GM12874 (cell line): Measurements from ENCODE around the gene ARHGEF17.

Experiments used
- TF ChIP-seq, protein P1 (sequence below): IDR thresholded peaks from 2 replicates; pipeline ENCODE4 v1.5.1; 2011; ENCODE audit warnings: low read depth, mild to moderate bottlenecking, control low read depth, low read length, moderate library complexity; ENCODE audit not compliant: insufficient read depth

ARHGEF17 gene

DNA sequence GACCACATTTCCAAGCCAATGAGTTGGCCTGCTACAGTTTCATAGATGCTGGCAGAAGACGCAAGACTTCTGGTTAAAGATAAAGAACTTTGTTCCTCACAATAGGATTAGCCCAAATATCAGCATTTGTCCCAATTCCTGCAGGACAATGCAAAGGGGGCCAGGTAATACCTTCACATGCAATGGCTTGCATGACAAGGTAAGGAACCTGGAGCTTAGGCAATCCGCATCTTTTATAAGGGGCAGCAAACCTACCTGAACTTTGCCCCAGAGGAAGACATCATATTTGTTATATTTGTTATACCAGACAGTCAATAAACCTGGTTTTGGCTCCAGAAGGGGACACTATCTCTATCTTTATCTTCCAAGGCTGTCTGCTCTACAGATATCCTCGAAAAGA, 30.6 kb upstream of the ARHGEF17 start:
- TF ChIP-seq, protein P1, sequence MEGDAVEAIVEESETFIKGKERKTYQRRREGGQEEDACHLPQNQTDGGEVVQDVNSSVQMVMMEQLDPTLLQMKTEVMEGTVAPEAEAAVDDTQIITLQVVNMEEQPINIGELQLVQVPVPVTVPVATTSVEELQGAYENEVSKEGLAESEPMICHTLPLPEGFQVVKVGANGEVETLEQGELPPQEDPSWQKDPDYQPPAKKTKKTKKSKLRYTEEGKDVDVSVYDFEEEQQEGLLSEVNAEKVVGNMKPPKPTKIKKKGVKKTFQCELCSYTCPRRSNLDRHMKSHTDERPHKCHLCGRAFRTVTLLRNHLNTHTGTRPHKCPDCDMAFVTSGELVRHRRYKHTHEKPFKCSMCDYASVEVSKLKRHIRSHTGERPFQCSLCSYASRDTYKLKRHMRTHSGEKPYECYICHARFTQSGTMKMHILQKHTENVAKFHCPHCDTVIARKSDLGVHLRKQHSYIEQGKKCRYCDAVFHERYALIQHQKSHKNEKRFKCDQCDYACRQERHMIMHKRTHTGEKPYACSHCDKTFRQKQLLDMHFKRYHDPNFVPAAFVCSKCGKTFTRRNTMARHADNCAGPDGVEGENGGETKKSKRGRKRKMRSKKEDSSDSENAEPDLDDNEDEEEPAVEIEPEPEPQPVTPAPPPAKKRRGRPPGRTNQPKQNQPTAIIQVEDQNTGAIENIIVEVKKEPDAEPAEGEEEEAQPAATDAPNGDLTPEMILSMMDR = no peak

DNA sequence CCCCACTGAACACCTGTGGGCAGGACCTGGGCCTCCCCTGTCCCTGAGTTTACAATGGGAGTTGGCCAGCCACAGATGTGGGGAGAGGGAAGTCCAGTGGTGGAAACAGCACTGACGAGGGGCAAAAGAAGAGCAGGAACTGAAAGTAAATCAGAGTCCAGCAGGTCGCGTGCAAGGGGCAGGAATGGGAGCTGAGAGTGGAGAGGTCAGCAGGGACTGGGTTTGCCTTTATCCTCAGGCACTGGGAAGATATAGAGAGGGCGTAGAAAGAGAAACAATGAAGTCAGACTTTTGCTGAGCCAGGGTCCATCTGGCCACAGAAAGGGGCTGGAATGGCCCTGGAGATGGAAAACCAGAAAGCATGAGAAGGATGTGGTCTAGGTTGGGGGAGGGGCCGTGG, 27.4 kb upstream of the ARHGEF17 start:
- TF ChIP-seq, protein P1 = no peak

DNA sequence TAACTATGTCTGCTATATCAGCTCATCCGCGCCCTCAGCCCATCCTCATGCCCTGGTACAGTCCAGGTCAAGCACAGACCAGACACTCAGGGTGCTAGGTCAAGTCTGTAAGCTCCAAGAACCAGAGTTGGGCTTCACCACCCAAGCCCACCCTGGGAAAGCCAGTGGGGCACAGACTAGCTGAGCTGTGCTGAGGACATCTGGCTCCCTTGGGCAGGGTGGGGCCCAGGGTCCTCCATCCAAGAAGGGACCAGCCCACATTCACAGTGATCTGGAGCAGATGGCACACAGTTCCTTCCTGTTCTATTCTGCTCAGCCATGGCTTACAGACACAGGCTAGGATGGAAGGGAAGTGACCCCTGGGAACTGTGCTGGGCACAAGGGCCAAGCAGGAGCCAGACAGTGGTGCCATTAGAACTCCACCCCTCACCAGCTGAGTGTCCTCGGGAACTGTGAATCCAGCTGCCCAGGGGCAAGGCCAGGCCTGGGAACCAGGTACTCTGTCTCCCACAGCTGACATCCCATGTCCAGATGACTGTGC, 26.8 kb upstream of the ARHGEF17 start:
- TF ChIP-seq, protein P1 = no peak

DNA sequence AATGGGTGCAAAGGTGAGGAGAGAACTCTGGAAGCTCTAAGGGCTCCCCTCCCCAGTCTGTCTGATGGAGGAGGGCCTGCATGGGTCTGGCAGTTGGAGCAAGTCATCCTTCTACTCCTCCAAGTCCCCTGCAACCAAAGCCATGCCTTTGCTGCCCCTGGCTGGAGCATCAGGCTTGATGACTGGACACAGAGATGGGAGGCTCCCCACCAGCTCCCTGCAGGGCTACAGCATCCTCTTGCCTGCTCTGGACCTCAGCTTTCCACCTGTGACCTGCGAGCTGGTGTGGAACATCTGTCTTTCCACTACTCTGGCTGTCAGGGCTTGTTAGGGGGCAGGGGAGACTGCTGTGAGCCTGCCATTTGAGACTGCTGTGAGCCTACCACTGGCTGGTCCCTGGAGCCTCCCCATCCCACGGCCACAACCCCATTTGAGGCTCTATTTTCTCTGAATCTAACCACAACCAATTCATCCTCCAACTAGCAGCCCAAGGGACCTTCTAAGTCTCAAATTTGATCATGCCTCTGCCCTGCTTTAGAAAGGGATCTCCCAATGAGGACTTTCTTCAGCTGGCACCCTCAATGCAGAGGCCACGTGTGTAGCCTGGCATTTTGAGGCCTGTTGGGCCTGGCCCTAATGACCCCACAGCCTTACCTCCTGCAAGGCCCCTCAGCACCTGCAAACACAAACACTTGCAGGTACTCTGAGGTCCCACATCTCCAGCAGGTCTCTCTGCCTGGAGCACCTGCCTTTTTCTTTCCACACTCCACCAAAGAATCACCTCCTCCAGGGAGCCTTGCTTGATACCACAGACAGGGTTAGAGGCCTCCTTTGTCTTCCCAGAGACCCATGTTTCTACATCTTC, 26.0 kb upstream of the ARHGEF17 start:
- TF ChIP-seq, protein P1 = no peak

DNA sequence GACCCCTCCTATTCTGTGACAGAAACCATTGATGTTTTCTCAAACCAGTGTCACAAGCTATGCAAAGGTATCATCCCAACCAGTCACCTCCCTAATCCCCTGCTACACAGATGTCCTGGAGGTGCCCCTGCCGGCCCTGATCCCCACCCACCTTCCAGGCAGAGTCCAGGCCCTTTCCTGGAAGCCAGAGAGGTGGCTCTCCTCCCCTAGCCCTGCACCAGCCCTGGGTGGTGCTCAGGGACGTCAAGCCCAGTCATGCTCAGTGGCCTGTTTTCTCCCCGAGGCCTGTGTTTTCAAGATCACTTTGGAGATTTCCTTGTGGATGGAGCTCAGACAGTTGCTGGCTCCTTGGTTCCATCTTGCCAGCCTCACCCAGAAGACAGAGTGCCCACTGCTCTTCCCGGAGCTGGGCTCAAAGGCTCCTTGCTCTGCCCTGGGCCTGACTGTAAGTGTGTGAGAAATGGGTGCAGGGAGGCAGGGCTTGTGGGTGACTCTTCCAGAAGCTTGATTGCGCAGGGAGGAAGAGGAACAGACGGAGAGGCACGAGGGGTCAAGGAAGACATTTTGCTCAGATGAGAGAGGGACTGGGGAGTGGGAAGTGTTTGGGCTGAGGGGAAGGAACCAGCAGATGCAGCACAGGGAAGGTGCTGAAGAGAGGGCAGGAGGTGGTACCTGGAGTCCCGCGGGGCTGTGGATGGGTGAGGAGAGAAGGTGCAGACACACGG, 24.6 kb upstream of the ARHGEF17 start:
- TF ChIP-seq, protein P1 = no peak

DNA sequence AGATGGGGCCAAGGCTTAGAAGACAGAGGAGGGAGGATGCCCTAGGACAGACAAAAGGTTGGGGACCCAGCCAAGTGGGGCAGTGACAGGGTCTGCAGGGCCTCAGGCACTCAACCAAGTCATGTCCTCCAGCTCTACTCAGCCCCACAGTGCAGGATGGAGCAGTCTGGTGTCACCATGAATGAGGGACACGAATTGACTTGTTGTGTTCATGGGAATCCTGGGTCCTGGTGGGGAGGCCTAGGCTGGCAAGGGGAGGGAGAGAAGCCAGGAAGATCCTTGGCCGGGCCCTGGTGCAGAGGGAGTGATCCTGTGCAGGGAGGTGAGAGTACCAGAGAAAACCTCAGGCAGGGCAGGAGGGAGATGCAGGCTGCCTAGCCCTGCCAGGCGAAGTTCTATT, 24.0 kb upstream of the ARHGEF17 start:
- TF ChIP-seq, protein P1 = no peak

DNA sequence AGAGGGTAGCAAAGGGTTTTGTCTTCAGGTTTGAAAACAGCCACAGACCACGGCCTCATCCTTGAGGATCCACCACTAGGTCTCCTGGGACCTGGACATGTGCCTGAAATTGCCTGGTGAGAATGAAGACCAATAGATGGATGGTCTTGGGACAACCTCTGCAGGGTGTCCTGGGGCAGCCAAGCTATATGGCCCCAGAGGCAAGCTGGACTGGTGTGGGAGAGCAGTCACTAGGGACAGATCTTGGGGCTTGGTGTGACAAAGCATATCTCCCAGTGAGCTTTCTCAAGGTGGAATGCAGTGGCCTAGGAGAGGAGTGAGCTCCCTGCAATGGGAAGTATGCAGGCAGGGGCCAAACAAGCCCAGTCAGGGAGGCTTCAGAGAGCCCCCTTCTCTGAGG, 22.4 kb upstream of the ARHGEF17 start:
- TF ChIP-seq, protein P1 = no peak
